ENCODE measurements around the gene HMX3. TPM values are rescaled to one million over a fixed set of nuclear protein-coding genes. Genes with fewer than 3 reads are reported as not detected.
"Not testable (repeated sequence)": the region's sequence is repeated elsewhere in the genome, so short reads cannot be mapped to it uniquely, and the experiment has no call there.

Gene HMX3
- total RNA-seq, 1 donor from 2014 or later, result not detected

DNA sequence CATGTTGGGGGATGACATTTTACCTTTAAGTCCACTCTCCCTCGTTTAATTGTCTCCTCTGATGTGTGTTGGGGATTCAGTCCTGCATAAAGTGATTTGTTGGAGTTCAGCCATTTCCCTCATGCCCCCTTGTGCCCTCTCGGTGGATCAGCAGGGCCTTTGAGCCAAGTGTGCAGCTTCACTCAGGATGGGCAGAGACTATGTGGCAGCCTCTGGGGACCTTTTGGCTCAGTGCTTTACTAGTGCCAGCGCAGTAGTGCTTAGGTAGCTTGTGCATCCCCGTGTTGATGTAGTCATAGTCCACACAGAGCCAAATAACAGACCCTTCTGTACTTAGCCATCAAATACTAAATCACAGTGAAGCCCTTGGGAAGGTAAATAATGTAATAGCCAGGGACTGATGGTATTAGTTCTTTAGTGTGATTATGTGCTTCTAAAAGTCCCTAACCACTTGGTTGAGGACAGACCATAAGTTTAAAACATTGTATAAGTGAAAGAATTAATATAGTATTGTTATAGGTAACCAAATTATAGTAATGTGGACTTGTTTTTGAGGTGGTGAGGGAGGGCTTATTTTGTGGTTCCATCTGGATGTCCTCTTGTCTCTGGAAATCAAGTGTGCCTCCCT is 29.8 kb downstream of the HMX3 start:
- H3K4me3 ChIP-seq (ENCODE audit: low read depth, low read length), result no peak overlapping the region
- H3K27me3 ChIP-seq (ENCODE audit: control insufficient read depth, insufficient read depth, low read length), result no peaks in the 10 kb centered on the region
- DNase-seq (ENCODE audit: low read depth) (no peak), FAIRE-seq (no peak)
- TF ChIP-seq, protein P1, sequence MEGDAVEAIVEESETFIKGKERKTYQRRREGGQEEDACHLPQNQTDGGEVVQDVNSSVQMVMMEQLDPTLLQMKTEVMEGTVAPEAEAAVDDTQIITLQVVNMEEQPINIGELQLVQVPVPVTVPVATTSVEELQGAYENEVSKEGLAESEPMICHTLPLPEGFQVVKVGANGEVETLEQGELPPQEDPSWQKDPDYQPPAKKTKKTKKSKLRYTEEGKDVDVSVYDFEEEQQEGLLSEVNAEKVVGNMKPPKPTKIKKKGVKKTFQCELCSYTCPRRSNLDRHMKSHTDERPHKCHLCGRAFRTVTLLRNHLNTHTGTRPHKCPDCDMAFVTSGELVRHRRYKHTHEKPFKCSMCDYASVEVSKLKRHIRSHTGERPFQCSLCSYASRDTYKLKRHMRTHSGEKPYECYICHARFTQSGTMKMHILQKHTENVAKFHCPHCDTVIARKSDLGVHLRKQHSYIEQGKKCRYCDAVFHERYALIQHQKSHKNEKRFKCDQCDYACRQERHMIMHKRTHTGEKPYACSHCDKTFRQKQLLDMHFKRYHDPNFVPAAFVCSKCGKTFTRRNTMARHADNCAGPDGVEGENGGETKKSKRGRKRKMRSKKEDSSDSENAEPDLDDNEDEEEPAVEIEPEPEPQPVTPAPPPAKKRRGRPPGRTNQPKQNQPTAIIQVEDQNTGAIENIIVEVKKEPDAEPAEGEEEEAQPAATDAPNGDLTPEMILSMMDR (IDR thresholded peaks at IDR 0.05; ENCODE audit: insufficient read depth, low read length, severe bottlenecking), result no peak
- H3K36me3 ChIP-seq (ENCODE audit: control insufficient read depth, insufficient read depth, low read length), result peaks cover 5% of the 10 kb centered on the region

DNA sequence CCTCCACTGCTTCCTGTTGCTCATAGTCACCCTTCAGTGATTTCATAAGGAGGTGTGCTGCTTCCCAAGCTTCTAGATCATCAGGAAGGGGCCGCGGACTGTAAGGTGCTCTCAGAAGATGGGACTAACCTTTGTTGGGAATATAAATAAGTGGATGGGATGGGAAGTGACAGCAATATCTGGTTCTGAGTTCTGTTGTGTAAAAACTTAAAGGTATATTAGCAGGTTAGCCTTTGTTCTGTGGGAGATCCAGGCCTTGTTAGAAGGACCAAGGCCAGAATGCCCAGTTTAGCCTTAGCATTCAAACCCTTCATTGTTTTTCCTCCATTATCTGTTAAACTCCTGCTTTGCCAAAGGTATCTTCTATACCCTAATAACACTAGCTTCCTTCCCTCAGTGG is 30.8 kb downstream of the HMX3 start:
- DNase-seq (ENCODE audit: low read depth) (no peak), FAIRE-seq (no peak)
- TF ChIP-seq, protein P1 (IDR thresholded peaks at IDR 0.05; ENCODE audit: insufficient read depth, low read length, severe bottlenecking), result no peak
- Histone ChIP-seq H3K36me3 (ENCODE audit: control insufficient read depth, insufficient read depth, low read length) (peaks cover 4% of the 10 kb centered on the region), H3K27me3 (ENCODE audit: control insufficient read depth, insufficient read depth, low read length) (no peaks in the 10 kb centered on the region), H3K4me3 (ENCODE audit: low read depth, low read length) (no peak overlapping the region)

DNA sequence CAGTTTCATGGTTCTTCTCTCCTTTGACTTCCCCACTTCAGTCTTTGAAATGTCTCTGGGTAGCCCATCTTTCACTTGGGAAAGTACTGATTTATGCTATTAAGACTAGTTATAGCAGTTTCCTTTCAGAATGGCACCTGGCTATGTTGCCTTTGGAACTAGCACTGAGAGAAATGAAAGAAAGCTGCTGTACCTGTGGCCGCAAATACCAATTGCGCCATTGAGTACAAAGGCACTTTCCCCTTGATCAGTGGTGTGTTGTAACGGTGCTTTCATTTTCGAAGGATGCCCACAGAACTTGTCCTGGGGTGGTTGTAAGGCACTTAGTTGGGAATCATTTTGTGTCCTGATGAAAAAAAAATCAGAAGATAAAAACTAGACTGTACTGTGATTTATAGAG is 35.2 kb downstream of the HMX3 start:
- TF ChIP-seq, protein P1 (IDR thresholded peaks at IDR 0.05; ENCODE audit: insufficient read depth, low read length, severe bottlenecking), result no peak
- Histone ChIP-seq H3K36me3 (ENCODE audit: control insufficient read depth, insufficient read depth, low read length) (peaks cover 1% of the 10 kb centered on the region), H3K27me3 (ENCODE audit: control insufficient read depth, insufficient read depth, low read length) (no peaks in the 10 kb centered on the region), H3K4me3 (ENCODE audit: low read depth, low read length) (no peak overlapping the region)
- DNase-seq (ENCODE audit: low read depth) (no peak), FAIRE-seq (no peak)

DNA sequence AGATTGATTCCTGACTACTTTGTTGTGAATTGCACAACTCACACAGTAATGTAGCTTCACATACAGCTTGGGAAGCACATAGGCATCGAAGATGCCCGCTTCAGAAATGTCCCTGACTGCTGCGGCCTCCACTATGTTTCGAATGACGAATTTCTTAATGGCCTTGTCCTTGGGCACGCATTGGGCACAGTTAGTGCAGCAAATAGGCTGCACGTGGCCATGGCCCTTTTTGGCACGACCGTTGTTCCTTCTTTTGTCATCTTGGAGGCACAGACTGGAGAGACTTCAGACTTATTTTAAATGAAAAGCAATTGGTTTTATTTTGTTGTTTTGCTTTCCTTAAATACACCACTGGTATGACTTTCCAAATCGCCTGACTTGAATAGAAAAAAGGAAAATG is 35.8 kb downstream of the HMX3 start:
- not testable (repeated sequence) for FAIRE-seq; H3K36me3 ChIP-seq (ENCODE audit: control insufficient read depth, insufficient read depth, low read length); H3K4me3 ChIP-seq (ENCODE audit: low read depth, low read length); DNase-seq (ENCODE audit: low read depth); H3K27me3 ChIP-seq (ENCODE audit: control insufficient read depth, insufficient read depth, low read length)

DNA sequence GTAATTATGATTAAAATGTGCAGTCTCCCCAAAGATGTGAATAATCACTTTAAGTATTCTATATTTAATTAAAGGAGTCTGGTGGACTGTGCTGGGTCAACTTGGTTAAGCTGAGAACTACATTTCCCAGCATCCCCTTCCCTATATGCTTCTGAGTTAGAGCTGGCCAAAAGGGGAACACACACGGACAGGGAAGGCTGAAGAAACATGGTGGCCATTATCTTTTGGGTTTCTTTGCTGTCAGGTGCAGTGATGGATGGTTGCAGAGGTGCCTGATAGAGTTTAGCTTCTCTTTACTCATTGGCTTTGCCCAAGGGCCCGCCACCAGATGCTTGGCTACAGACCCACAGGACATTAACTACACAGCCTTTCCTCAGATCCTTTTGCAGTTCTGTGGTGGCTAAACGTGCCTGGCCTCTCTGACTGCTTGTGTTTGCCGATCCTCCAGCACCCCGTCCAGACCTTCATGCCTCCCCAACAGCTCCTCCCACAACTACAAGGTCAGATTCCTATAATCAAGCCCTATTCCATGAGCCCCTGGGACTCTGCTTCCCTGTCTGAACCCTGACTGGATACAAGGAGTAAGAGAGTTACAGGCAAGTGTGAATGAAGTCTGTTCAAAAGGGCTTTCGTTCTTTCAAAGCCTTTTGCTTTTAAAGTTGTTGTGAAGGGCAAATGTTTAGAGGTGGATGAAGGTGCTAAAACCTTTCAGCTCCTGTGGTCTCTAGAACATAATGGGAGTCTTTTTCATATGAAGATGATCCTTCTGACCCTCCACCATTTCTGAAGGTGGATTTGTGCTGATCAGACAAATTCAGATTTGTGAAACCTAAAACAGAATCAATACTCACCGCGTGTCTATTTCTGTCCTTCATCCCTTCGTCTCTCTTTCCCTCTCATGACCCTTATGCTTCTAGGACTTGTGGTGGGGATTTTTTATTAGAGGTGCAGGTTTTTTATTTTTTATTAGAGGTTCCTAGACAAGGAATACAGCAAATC is 39.9 kb downstream of the HMX3 start:
- TF ChIP-seq, protein P1 (IDR thresholded peaks at IDR 0.05; ENCODE audit: insufficient read depth, low read length, severe bottlenecking), result no peak
- DNase-seq (ENCODE audit: low read depth) (no peak), FAIRE-seq (no peak)
- no peak overlapping the region for H3K4me3 ChIP-seq (ENCODE audit: low read depth, low read length)
- no peaks in the 10 kb centered on the region for H3K36me3 ChIP-seq (ENCODE audit: control insufficient read depth, insufficient read depth, low read length)
- H3K27me3 ChIP-seq (ENCODE audit: control insufficient read depth, insufficient read depth, low read length), result no peaks in the 10 kb centered on the region

DNA sequence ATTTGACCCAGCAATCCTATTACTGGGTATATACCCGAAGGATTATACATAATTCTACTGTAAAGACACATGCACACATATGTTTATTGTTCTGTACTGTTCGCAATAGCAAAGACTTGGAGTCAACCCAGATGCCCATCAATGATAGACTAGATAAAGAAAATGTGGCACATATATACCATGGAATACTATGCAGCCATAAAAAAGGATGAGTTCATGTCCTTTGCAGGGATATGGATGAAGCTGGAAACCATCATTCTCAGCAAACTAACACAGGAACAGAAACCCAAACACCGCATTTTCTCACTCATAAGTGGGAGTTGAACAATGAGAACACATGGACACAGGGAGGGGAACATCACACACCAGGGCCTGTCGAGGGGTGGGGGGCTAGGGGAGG is 42.6 kb downstream of the HMX3 start:
- H3K27me3 ChIP-seq (ENCODE audit: control insufficient read depth, insufficient read depth, low read length); H3K4me3 ChIP-seq (ENCODE audit: low read depth, low read length); FAIRE-seq; DNase-seq (ENCODE audit: low read depth); H3K36me3 ChIP-seq (ENCODE audit: control insufficient read depth, insufficient read depth, low read length): not testable (repeated sequence)
